Measurements from ENCODE around the gene STAG1.
"Not testable (repeated sequence)": the region's sequence is repeated elsewhere in the genome, so short reads cannot be mapped to it uniquely, and the experiment has no call there.

Gene STAG1

GRCh38 chr3:136741063-136741462 is 11.1 kb downstream of the STAG1 start:
- DNase-seq, result no peak

- no peak for DNase-seq
These were observed 11.7 kb downstream of the STAG1 start for GRCh38 chr3:136740351-136740958.

- DNase-seq, result not testable (repeated sequence)
These were observed 15.2 kb downstream of the STAG1 start for GRCh38 chr3:136736950-136737349.

- DNase-seq, result no peak
These were observed 17.1 kb downstream of the STAG1 start for GRCh38 chr3:136735103-136735502.

- DNase-seq, result no peak
These were observed 17.7 kb downstream of the STAG1 start for GRCh38 chr3:136734382-136735070.

GRCh38 chr3:136733317-136733833 is 18.8 kb downstream of the STAG1 start:
- DNase-seq, result no peak

GRCh38 chr3:136731274-136731884 is 20.8 kb downstream of the STAG1 start:
- no peak for DNase-seq

- DNase-seq, result no peak
These were observed 21.4 kb downstream of the STAG1 start for GRCh38 chr3:136730595-136731273.

- peak; percentile 40 for DNase-seq
These were observed 23.3 kb downstream of the STAG1 start for GRCh38 chr3:136728918-136729317.

- peak; percentile 40 for DNase-seq
These were observed 23.7 kb downstream of the STAG1 start for GRCh38 chr3:136728473-136728872.

GRCh38 chr3:136725468-136725867 is 26.7 kb downstream of the STAG1 start:
- DNase-seq, result no peak

- DNase-seq, result not testable (repeated sequence)
These were observed 29.3 kb downstream of the STAG1 start for GRCh38 chr3:136722916-136723315.

GRCh38 chr3:136722399-136722798 is 29.8 kb downstream of the STAG1 start:
- DNase-seq, result not testable (repeated sequence)

GRCh38 chr3:136720091-136720490 is 32.1 kb downstream of the STAG1 start:
- no peak for DNase-seq

- no peak for DNase-seq
These were observed 35.5 kb downstream of the STAG1 start for GRCh38 chr3:136716629-136717028.

- DNase-seq, result no peak
These were observed 38.2 kb downstream of the STAG1 start for GRCh38 chr3:136714020-136714419.

- no peak for DNase-seq
These were observed 39.2 kb downstream of the STAG1 start for GRCh38 chr3:136712941-136713340.

- not testable (repeated sequence) for DNase-seq
These were observed 40.3 kb downstream of the STAG1 start for GRCh38 chr3:136711888-136712287.

- no peak for DNase-seq
These were observed 40.9 kb downstream of the STAG1 start for GRCh38 chr3:136711277-136711676.

GRCh38 chr3:136709775-136710174 is 42.4 kb downstream of the STAG1 start:
- DNase-seq, result not testable (repeated sequence)

- no peak for DNase-seq
These were observed 43.7 kb downstream of the STAG1 start for GRCh38 chr3:136708333-136708985.

GRCh38 chr3:136703429-136703828 is 48.7 kb downstream of the STAG1 start:
- DNase-seq, result no peak

- DNase-seq, result no peak
These were observed 52.8 kb downstream of the STAG1 start for GRCh38 chr3:136699271-136699828.

Measured in NCI-H82 (cell line).